Measurements from ENCODE around the gene YIF1A. TPM values are rescaled to one million over a fixed set of nuclear protein-coding genes. Genes with fewer than 3 reads are reported as not detected.

The YIF1A gene
- total and polyA plus RNA-seq, 9 donors = 45.3 to 58.9 (median 53.7) TPM

Other genes with a start within 250 kb of the YIF1A start
- gene GAL3ST3, start 240.0 kb downstream of the YIF1A start, total RNA-seq = 0.80 TPM
- gene GAL3ST3, start 240.0 kb downstream of the YIF1A start, polyA plus RNA-seq (ENCODE audit: insufficient read depth in 1 of 8, insufficient read length in 8 of 8, low replicate concordance in 1 of 8) = 1 to 10 TPM in 3 of 8 donors, under 1 TPM in 5; 0.22 to 1.7 (median 0.93) TPM
- gene SF3B2, start 236.8 kb downstream of the YIF1A start, total RNA-seq = 96.9 TPM
- gene SF3B2, start 236.8 kb downstream of the YIF1A start, polyA plus RNA-seq (ENCODE audit: insufficient read depth in 1 of 8, insufficient read length in 8 of 8, low replicate concordance in 1 of 8) = 100 to 1,000 TPM; 124 to 168 (median 144) TPM
- 13.2 TPM for gene PACS1, start 218.9 kb downstream of the YIF1A start, total RNA-seq
- 10 to 100 TPM; 25.9 to 41.3 (median 32.0) TPM for gene PACS1, start 218.9 kb downstream of the YIF1A start, polyA plus RNA-seq (ENCODE audit: insufficient read depth in 1 of 8, insufficient read length in 8 of 8, low replicate concordance in 1 of 8)
- gene KLC2, start 31.4 kb downstream of the YIF1A start, total RNA-seq = 8.1 TPM
- 10 to 100 TPM; 13.3 to 22.4 (median 18.5) TPM for gene KLC2, start 31.4 kb downstream of the YIF1A start, polyA plus RNA-seq (ENCODE audit: insufficient read depth in 1 of 8, insufficient read length in 8 of 8, low replicate concordance in 1 of 8)
- 69.7 TPM for gene RAB1B, start 20.5 kb downstream of the YIF1A start, total RNA-seq
- gene RAB1B, start 20.5 kb downstream of the YIF1A start, polyA plus RNA-seq (ENCODE audit: insufficient read depth in 1 of 8, insufficient read length in 8 of 8, low replicate concordance in 1 of 8) = 100 to 1,000 TPM in 6 of 8 donors, 10 to 100 TPM in 2; 90.1 to 111 (median 101) TPM
- gene CNIH2, start 11.0 kb downstream of the YIF1A start, total RNA-seq = 1.0 TPM
- 1 to 10 TPM; 2.5 to 5.4 (median 4.4) TPM for gene CNIH2, start 11.0 kb downstream of the YIF1A start, polyA plus RNA-seq (ENCODE audit: insufficient read depth in 1 of 8, insufficient read length in 8 of 8, low replicate concordance in 1 of 8)
- not detected for gene TMEM151A, start 2.8 kb upstream of the YIF1A start, total RNA-seq
- gene TMEM151A, start 2.8 kb upstream of the YIF1A start, polyA plus RNA-seq (ENCODE audit: insufficient read depth in 1 of 8, insufficient read length in 8 of 8, low replicate concordance in 1 of 8) = under 1 TPM in 1 of 8 donors, not detected in 7; 0.04 TPM
- gene CD248, start 27.9 kb upstream of the YIF1A start, total RNA-seq = 24.5 TPM
- gene CD248, start 27.9 kb upstream of the YIF1A start, polyA plus RNA-seq (ENCODE audit: insufficient read depth in 1 of 8, insufficient read length in 8 of 8, low replicate concordance in 1 of 8) = 100 to 1,000 TPM in 4 of 8 donors, 10 to 100 TPM in 4; 65.9 to 134 (median 98.9) TPM
- 6.0 TPM for gene RIN1, start 47.3 kb upstream of the YIF1A start, total RNA-seq
- gene RIN1, start 47.3 kb upstream of the YIF1A start, polyA plus RNA-seq (ENCODE audit: insufficient read depth in 1 of 8, insufficient read length in 8 of 8, low replicate concordance in 1 of 8) = 1 to 10 TPM; 5.3 to 9.6 (median 7.7) TPM
- 25.0 TPM for gene BRMS1, start 56.0 kb upstream of the YIF1A start, total RNA-seq
- gene BRMS1, start 56.0 kb upstream of the YIF1A start, polyA plus RNA-seq (ENCODE audit: insufficient read depth in 1 of 8, insufficient read length in 8 of 8, low replicate concordance in 1 of 8) = 10 to 100 TPM; 20.5 to 27.0 (median 23.6) TPM
- 25.7 TPM for gene B4GAT1, start 58.5 kb upstream of the YIF1A start, total RNA-seq
- 10 to 100 TPM; 17.7 to 24.1 (median 22.9) TPM for gene B4GAT1, start 58.5 kb upstream of the YIF1A start, polyA plus RNA-seq (ENCODE audit: insufficient read depth in 1 of 8, insufficient read length in 8 of 8, low replicate concordance in 1 of 8)
- gene SLC29A2, start 82.6 kb upstream of the YIF1A start, total RNA-seq = 10.1 TPM
- gene SLC29A2, start 82.6 kb upstream of the YIF1A start, polyA plus RNA-seq (ENCODE audit: insufficient read depth in 1 of 8, insufficient read length in 8 of 8, low replicate concordance in 1 of 8) = 10 to 100 TPM; 16.2 to 35.4 (median 30.0) TPM
- gene NPAS4, start 131.9 kb upstream of the YIF1A start, total RNA-seq = 0.27 TPM
- gene NPAS4, start 131.9 kb upstream of the YIF1A start, polyA plus RNA-seq (ENCODE audit: insufficient read depth in 1 of 8, insufficient read length in 8 of 8, low replicate concordance in 1 of 8) = under 1 TPM in 7 of 8 donors, not detected in 1; 0.05 to 0.57 (median 0.14) TPM
- gene MRPL11, start 149.7 kb upstream of the YIF1A start, total RNA-seq = 59.0 TPM
- gene MRPL11, start 149.7 kb upstream of the YIF1A start, polyA plus RNA-seq (ENCODE audit: insufficient read depth in 1 of 8, insufficient read length in 8 of 8, low replicate concordance in 1 of 8) = 10 to 100 TPM; 49.6 to 62.4 (median 54.9) TPM
- 8.2 TPM for gene PELI3, start 177.8 kb upstream of the YIF1A start, total RNA-seq
- gene PELI3, start 177.8 kb upstream of the YIF1A start, polyA plus RNA-seq (ENCODE audit: insufficient read depth in 1 of 8, insufficient read length in 8 of 8, low replicate concordance in 1 of 8) = 1 to 10 TPM; 4.7 to 6.5 (median 5.7) TPM
- 22.3 TPM for gene DPP3, start 191.3 kb upstream of the YIF1A start, total RNA-seq
- 10 to 100 TPM; 18.5 to 27.2 (median 23.1) TPM for gene DPP3, start 191.3 kb upstream of the YIF1A start, polyA plus RNA-seq (ENCODE audit: insufficient read depth in 1 of 8, insufficient read length in 8 of 8, low replicate concordance in 1 of 8)
- gene BBS1, start 221.5 kb upstream of the YIF1A start, total RNA-seq = 18.8 TPM
- 10 to 100 TPM; 13.2 to 22.6 (median 17.4) TPM for gene BBS1, start 221.5 kb upstream of the YIF1A start, polyA plus RNA-seq (ENCODE audit: insufficient read depth in 1 of 8, insufficient read length in 8 of 8, low replicate concordance in 1 of 8)